Measurements from ENCODE around the gene USP17L10.
"Not testable (repeated sequence)": the region's sequence is repeated elsewhere in the genome, so short reads cannot be mapped to it uniquely, and the experiment has no call there.

The USP17L10 gene

DNA sequence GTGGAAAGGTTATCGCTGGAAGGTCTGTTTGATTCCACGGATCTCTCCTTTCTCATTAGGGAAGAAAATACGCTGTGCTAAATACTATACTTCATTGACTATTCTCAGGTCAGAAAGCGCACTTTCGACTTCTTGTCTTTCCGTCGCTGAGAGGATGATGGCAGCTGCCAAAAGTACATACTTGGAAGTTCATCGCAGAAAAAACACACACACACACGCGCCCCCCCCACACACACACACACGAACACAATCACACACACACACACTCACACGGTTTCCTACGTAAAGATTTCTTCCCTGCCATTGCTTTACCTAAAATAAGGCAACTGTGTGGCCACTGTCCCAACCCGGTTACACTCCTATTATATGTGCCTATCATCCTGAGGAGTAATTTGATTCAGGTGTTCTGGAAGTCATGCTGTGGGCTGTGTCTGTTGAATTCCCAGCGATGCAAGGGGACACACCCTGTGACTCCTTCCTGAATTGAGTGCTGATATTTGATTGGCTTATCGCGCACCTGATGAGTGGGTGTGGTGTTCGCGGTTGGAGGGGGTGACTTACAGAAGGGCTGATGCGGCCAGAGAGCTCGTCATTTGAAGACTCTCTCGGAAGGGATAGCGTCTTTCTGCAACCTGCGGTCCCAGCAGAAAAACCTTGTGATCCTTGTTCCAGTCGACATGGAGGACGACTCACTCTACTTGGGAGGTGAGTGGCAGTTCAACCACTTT, 37.7 kb downstream of the USP17L10 start, which contains the start of gene USP17L18:
Gene USP17L18, plus strand, starts transcription at position 678 of the 728 bp plus-strand sequence. Its CDS starts 0 bp downstream, at position 678.
- not testable (repeated sequence) for DNase-seq (ENCODE audit: low read depth, low spot score); H3K27me3 ChIP-seq (ENCODE audit: insufficient read depth, insufficient read length); H3K9ac ChIP-seq (ENCODE audit: insufficient read length, low read depth); H3K9me3 ChIP-seq (ENCODE audit: insufficient read depth, low read length); H3K4me1 ChIP-seq (ENCODE audit: insufficient read depth, insufficient read length); H3K4me3 ChIP-seq (ENCODE audit: insufficient read length, low read depth); H3K36me3 ChIP-seq (ENCODE audit: insufficient read depth, insufficient read length, low read length)

DNA sequence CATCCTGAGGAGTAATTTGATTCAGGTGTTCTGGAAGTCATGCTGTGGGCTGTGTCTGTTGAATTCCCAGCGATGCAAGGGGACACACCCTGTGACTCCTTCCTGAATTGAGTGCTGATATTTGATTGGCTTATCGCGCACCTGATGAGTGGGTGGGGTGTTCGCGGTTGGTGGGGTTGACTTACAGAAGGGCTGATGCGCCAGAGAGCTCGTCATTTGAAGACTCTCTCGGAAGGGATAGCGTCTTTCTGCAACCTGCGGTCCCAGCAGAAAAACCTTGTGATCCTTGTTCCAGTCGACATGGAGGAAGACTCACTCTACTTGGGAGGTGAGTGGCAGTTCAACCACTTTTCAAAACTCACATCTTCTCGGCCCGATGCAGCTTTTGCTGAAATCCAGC, 42.6 kb downstream of the USP17L10 start, which contains the start of gene USP17L19:
Gene USP17L19, plus strand, starts transcription at position 301 of the 400 bp plus-strand sequence. Its CDS starts 0 bp downstream, at position 301.
- not testable (repeated sequence) for H3K4me3 ChIP-seq (ENCODE audit: insufficient read length, low read depth); H3K27me3 ChIP-seq (ENCODE audit: insufficient read depth, insufficient read length); H3K9me3 ChIP-seq (ENCODE audit: insufficient read depth, low read length); DNase-seq (ENCODE audit: low read depth, low spot score); H3K36me3 ChIP-seq (ENCODE audit: insufficient read depth, insufficient read length, low read length); H3K4me1 ChIP-seq (ENCODE audit: insufficient read depth, insufficient read length); H3K9ac ChIP-seq (ENCODE audit: insufficient read length, low read depth)

DNA sequence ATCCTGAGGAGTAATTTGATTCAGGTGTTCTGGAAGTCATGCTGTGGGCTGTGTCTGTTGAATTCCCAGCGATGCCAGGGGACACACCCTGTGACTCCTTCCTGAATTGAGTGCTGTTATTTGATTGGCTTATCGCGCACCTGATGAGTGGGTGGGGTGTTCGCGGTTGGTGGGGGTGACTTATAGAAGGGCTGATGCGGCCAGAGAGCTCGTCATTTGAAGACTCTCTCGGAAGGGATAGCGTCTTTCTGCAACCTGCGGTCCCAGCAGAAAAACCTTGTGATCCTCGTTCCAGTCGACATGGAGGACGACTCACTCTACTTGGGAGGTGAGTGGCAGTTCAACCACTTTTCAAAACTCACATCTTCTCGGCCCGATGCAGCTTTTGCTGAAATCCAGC, 47.4 kb downstream of the USP17L10 start, which contains the start of gene USP17L20:
Gene USP17L20, plus strand, starts transcription at position 301 of the 400 bp plus-strand sequence. Its CDS starts 0 bp downstream, at position 301.
- H3K4me3 ChIP-seq (ENCODE audit: insufficient read length, low read depth); H3K9ac ChIP-seq (ENCODE audit: insufficient read length, low read depth); H3K36me3 ChIP-seq (ENCODE audit: insufficient read depth, insufficient read length, low read length); H3K27me3 ChIP-seq (ENCODE audit: insufficient read depth, insufficient read length); DNase-seq (ENCODE audit: low read depth, low spot score); H3K4me1 ChIP-seq (ENCODE audit: insufficient read depth, insufficient read length); H3K9me3 ChIP-seq (ENCODE audit: insufficient read depth, low read length): not testable (repeated sequence)
